Heart left ventricle (tissue), 13 donors: ENCODE data around the gene PARD3.

Source experiments
- POLR2A ChIP-seq, 2 donors: fragments of 450-650 bp; IDR thresholded peaks; one replicate each; pipeline ENCODE4 v1.6.1; 2017; ENCODE audit warnings: antibody characterized with exemption in 2 of 2, mild to moderate bottlenecking in 2 of 2, moderate library complexity in 2 of 2
- TF ChIP-seq, protein P1 (sequence below), 12 donors: fragments of 200-600 bp; sonication (generic) in 4 of 12; IDR thresholded peaks; one replicate each; pipeline versions ENCODE4 v1.5.0 to v1.8.0; 2018 to 2022; ENCODE audit warnings: antibody characterized with exemption in 12 of 12, mild to moderate bottlenecking in 5 of 12
- donor health status: ischemic (EF 13 %, LVEDD 7.1; RV severe dilation, severe dysfunction).
- donor health status: DM: no; HTN: yes; CAD: no.
- donor health status: DM: no; HTN: no; CAD: no.
- donor health status: ischemic (EF 25% LVEDD 6.9; RV normal size, moderate dysfunction).
- donor health status: ischemic (EF 25% LVEDD 5.7; RV mildly dilated, moderate dysfunction).
- donor health status: ischemic (EF 35%, LVEDD 5.7; RV mildly dilated, moderate dysfunction).
- donor health status: nonischemic (EF 11% LVEDD 7.7; RV severe dilation, severe dysfunction).
- donor health status: DM: yes; HTN: yes; CAD: no.
- donor health status: PGD.
- donor health status: ischemic (EF 29% LVEDD 5.4; RV normal size, mild dysfunction).
- donor health status: nonischemic (EF 23%, LVEDD 6.1; RV moderate dilation, normal function).

DNA sequence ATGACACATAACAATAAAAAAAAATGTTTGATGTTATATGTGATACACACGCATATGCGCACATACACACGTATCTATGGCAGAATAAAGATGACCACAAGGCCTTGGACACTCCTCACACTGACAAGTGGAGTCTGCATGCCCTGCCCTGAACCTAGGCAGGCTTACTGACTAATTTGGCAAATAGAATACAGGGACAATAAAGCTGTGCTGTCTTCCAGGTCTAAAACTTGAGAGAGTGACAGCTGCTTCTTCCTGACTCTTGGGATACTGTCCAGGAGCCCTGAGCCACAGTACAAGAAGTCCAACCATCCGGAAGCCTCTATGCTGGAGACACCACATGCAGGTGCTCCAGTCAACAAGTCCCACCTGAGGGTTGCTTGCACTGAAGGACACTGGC lies 20.3 kb downstream of the PARD3 start:
- TF ChIP-seq, protein P1, sequence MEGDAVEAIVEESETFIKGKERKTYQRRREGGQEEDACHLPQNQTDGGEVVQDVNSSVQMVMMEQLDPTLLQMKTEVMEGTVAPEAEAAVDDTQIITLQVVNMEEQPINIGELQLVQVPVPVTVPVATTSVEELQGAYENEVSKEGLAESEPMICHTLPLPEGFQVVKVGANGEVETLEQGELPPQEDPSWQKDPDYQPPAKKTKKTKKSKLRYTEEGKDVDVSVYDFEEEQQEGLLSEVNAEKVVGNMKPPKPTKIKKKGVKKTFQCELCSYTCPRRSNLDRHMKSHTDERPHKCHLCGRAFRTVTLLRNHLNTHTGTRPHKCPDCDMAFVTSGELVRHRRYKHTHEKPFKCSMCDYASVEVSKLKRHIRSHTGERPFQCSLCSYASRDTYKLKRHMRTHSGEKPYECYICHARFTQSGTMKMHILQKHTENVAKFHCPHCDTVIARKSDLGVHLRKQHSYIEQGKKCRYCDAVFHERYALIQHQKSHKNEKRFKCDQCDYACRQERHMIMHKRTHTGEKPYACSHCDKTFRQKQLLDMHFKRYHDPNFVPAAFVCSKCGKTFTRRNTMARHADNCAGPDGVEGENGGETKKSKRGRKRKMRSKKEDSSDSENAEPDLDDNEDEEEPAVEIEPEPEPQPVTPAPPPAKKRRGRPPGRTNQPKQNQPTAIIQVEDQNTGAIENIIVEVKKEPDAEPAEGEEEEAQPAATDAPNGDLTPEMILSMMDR (IDR thresholded peaks at IDR 0.05): no peak
- TF ChIP-seq POLR2A (IDR thresholded peaks at IDR 0.05): no peak
